Stomach (tissue), 4 donors: Measurements from ENCODE around the gene KLF15.

ENCODE experiments used
- CTCF ChIP-seq, 7 experiments: fragments of 450-650 bp in 4 of 7; fragments of 200-600 bp in 3 of 7; sonication (generic) in 3 of 7; IDR thresholded peaks; one replicate each; pipeline ENCODE4 v1.5.1; 2016 to 2019; ENCODE audit warnings: antibody characterized with exemption in 7 of 7, control low read depth in 2 of 7, mild to moderate bottlenecking in 1 of 7
- EP300 ChIP-seq: sonication (generic); formaldehyde crosslinking; IDR thresholded peaks from one replicate; pipeline ENCODE4 v1.6.1; 2017; ENCODE audit warnings: antibody characterized with exemption
- POLR2A ChIP-seq, 4 donors: fragments of 450-650 bp; IDR thresholded peaks; one replicate each; pipeline ENCODE4 v1.6.1; 2016; ENCODE audit warnings: antibody characterized with exemption in 4 of 4, control low read depth in 2 of 4, mild to moderate bottlenecking in 1 of 4, moderate library complexity in 1 of 4
- POLR2AphosphoS5 ChIP-seq, 3 donors: sonication (generic); formaldehyde crosslinking; IDR thresholded peaks; one replicate each; pipeline ENCODE4 v1.6.1; 2016; ENCODE audit warnings: antibody characterized with exemption in 3 of 3

- no peak for TF ChIP-seq EP300
- TF ChIP-seq CTCF (IDR thresholded peaks at IDR 0.05): no peak
- TF ChIP-seq POLR2A (IDR thresholded peaks at IDR 0.05): no peak
- no peak for TF ChIP-seq POLR2AphosphoS5 (IDR thresholded peaks at IDR 0.05)
Measured at GRCh38 chr3:126372413-126373145, 15.4 kb upstream of the KLF15 start.
